Stimulated activated CD8-positive, alpha-beta memory T cell treated with anti-CD3 and anti-CD28 coated beads, Interleukin-12 subunit alpha, Interleukin-12 subunit beta, amount 100 ng/mL, for 1 hour (primary cell): Measurements from ENCODE around the gene CAPZA2.

ENCODE experiments used
- DNase-seq: peaks from one replicate; pipeline ENCODE4 v3.0.0-alpha.2; 2020; ENCODE audit warnings: low read depth

Gene CAPZA2

GRCh38 chr7:116862951-116863670 lies 724 bp downstream of the CAPZA2 start:
- no peak for DNase-seq

DNA sequence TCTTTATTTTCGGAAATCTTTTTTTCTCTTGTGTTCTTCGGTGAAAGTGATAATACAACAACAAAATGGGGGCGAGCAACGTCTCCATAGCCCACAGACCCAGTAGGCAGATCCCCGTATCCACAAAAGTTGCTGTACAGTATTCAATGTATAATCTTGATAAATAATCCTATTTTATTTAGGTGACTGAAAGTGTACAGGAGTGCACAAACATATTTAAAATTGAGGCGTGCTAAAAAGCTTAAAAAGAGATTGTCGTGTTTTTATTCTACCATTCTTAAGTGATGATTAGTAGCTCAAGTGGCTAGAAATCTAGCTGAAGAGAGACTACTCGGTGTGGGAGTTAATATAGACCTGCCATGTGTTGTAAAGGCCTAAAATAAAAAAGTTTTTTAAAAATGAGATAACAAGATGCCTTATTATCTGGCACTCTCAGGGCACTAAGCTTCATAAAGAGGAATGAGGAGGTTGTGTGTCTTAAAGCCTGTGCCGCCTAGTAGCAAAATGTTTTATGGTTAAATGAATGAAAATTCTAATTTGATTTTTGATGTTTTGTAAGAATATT lies 1.6 kb downstream of the CAPZA2 start:
- no peak for DNase-seq

DNA sequence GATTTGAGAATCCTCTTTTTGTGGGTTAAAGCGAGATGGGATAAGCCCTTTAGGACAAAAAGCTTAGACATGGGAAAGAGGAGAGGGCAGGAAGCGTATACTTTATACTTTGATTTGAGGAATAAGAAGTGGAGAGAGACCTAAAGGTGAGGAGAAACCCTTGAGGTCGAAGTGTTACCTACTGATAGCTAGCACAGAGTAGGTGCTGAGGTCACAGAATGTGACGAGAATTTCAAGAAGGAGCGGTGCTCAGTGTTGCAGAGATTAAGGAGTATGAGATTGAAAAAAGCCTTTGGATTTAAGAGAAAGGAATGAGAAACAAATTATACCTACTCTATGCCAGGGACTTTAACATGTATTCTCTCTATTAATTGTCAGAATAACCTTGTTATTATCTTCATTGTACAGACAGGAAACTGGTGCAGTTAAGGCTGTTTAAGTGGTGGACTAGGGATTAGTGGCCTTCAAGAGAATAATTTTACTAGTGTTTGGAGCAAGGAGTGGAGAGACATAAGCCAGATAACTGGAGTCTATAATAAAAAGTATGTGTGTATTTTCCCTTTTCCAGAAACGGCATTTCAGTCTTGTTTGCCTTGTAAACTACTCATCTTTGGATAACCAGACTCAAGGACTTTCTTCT lies 8.8 kb downstream of the CAPZA2 start:
- DNase-seq: no peak

GRCh38 chr7:116872026-116872425 lies 9.6 kb downstream of the CAPZA2 start:
- no peak for DNase-seq

GRCh38 chr7:116873619-116874018 lies 11.2 kb downstream of the CAPZA2 start:
- DNase-seq: no peak

DNA sequence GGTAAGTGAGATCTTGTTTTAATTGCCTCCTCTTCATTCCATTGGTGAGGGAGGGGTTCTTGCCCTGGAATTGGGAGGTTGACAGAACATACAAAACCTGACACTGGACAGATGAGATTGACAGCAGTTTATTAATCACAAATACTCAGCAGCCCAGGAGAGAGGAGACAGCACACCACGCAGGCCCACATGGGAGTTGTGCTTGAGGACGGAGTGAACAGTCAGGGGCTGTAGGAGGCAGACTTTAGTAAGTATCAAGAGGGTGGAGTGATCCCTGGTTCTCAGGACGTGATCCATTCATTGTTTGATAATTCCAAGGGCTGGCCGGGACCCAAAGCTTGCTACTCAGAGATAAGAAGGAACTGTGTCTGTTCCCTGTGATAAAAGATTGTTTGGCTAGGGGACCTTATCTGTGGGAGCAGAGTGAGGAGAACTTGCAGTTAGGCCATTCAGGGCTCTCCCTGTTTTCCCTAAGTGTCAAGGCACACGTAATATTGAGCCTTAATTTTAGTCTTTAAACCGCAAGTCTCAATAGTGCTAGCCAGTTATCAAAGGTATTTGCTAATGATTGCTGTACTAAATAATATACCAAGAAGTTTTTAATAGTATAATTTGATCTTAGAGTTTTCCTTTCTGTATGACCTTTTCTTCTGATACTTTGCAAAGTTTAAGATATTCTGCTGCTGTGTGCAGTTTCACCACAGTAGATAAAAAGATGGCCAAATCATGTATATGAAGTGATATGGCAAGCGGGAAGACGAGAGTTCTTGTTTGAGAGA lies 14.5 kb downstream of the CAPZA2 start:
- DNase-seq: no peak

GRCh38 chr7:116877443-116878217 lies 15.2 kb downstream of the CAPZA2 start:
- DNase-seq: no peak

- DNase-seq: no peak
Measured at GRCh38 chr7:116884691-116885090, 22.3 kb downstream of the CAPZA2 start.

- DNase-seq: no peak
Measured at GRCh38 chr7:116885724-116886123, 23.3 kb downstream of the CAPZA2 start.

DNA sequence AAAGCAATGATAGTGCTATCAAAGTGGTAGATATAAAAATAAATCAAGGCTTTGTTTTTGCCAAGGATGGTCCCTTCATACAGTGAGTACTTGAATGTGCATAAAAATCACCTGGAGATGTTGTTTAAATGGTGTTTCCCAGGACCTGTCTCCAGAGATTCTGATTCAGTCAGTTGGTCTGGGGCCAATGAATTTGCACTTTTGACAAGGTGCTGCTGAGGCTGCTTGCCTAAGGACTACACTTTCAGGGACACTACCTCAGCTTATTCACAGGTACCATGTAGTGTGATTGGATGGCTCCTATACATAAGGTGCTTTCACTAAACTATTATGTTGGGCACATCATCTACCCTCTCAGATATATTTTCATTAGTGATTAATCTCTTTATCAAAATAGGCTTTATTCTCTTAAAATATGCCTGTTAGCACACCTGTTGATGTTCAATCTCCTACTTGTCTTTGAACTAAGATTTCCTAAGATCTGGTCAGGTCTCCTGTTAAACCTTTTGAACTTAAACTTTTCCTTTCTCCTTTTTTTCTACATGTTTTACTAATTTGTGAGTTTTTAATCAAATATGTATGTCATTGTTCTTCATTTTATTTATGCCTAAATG lies 24.3 kb downstream of the CAPZA2 start:
- DNase-seq: no peak

DNA sequence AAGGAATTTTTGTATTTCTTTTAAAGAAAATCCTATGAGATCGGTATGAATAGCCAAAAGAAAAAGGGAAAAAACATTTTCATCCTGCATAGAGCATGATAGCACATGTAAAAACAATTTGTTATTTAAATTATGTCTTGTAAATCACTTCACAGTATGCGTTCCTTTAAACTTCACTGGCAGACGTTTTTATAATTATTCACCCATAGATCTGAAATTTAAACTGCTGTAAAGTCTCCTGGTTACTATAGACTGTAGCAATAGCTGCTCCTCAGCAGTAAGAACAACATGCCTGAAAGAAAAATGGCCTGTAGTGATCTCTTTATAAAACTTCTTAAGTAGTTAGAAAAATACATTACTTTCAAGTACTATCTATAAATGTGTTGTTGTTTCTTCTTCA lies 26.5 kb downstream of the CAPZA2 start:
- DNase-seq: no peak

DNA sequence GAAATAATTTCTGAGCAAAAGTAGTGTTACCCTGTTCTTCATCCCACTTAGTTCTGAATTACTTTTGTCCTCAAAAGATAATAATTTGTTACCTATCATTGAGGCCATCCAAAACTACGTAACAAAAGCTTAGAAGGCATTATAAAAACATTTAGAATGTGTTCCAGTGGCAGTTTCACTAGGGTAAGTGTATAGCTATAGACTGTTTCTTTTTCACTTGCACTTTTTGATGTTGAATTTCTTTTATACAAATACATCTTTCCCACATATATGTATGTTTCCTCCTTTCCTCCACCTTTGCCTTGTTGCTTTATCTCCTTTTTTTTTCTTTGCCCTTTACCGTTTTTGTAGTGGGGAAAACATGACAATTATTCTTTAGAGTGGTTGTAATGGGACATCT lies 33.5 kb downstream of the CAPZA2 start:
- no peak for DNase-seq

DNA sequence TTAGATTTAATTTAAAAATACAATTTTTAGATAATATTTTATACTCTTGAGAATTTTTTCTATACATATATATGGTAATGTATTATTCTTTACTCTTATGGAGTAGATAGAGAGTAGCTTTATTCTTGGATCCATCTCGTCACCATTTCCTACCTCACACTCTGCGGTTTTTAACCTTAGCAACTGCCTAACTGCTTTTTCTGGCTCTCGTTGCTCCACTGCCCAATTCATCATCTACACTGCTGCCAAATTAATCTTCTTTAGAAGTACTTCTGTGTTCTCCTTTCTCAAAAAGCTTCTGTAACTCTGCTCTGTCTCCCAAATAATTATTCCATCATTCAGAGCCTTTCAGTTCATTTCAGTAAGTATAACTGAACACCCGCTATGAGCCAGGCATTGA lies 35.3 kb downstream of the CAPZA2 start:
- DNase-seq: no peak

DNA sequence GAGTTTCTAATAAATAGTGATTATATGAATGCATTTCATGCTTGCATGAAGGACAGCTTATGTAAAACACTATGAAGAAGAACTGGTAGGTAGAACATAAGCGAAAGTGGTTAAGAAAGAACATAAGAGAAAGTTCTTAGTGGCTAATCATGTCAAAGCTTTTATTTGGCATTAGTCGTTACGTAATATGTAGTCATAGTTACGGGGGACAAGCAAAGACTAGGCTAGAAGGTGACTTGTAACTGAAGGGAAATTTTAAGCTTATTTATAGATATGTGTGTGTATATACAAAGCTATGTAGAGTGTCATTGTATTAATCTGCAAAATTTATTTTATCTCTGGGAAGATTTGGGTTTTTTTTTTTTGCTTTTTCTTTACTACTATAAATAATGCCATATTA lies 36.9 kb downstream of the CAPZA2 start:
- no peak for DNase-seq

- DNase-seq: no peak
Measured at GRCh38 chr7:116901143-116901542, 38.8 kb downstream of the CAPZA2 start.

- no peak for DNase-seq
Measured at GRCh38 chr7:116902867-116903266, 40.5 kb downstream of the CAPZA2 start.

DNA sequence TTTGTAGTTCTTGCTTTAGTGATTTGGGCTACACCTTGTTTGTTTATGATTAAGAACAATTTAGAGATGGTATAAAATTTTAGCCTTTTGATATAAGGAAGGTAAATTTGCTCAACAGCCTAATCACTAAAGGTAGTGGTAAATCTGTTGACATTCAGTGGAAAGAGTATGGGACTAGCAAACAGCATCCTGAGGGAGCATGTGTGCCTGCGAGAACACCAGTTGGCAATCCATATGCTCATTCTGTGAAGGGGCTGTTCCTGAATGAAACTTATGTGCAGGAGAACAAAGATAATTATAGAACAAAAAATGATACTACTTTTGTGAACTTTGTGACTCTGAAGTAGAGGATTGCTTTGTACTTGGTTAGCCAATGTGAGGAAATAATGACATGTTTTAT lies 44.0 kb downstream of the CAPZA2 start:
- DNase-seq: no peak

DNA sequence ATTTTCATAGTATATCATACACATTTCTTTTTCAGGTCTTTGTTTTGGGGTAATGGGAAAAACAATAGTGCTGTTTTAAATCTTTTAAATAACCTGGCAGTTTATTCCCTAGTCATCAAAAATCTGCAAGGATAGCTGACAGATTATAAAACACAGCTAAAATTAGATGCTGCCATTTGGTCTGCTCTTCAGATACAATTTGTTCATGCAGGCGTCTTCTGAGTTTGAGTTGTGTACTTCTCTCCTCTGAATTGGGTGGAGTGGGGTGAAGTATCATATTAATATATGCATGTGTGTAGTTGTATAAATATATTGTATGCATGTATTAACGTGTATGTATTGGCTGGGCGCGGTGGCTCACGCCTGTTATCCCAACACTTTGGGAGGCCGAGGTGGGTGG lies 48.0 kb downstream of the CAPZA2 start:
- DNase-seq: no peak

DNA sequence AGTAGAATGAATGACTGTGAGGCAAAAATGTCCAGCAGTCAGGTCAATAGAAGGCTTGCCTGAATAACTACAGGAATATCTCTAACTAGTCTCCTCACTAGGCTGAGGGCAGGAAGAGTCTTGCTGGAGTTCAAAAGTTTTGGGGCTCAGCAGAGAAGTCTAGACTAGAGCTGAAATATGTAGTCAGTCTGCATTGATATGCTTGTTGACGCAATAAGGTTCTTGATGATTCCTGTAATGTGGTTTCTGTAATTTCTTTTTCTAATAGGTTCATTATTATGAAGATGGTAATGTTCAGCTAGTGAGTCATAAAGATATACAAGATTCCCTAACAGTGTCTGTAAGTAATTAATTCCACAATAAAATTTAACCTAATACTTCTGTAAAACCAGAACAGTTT lies 49.4 kb downstream of the CAPZA2 start:
- DNase-seq: no peak

- no peak for DNase-seq
Measured at GRCh38 chr7:116912269-116912909, 50.0 kb downstream of the CAPZA2 start.

DNA sequence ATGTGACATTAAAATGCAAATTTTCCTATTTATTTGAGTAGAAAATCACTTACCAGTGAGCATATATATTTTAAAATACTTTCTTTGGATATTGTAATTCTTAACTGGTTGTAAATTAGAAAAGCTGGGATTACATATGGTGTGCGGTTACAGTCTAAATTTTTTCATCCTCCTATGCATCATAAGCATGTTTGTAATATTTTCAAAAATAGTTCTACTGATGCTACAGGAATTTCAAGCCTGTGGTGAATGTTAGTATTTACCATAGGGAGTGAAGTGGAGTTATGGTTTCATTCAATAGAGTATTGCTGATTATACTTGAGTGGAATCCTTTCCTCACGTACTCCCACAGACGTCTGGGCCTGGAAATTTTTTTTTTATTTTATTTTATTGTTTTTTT lies 56.3 kb downstream of the CAPZA2 start:
- DNase-seq: no peak
